Cortex of kidney (tissue), 1 donor: ENCODE measurements around the gene GRPEL1.

ENCODE experiments used
- DNase-seq: peaks from one replicate; lab custom pipeline; 2025; lab: John Stamatoyannopoulos, UW

Gene GRPEL1

DNA sequence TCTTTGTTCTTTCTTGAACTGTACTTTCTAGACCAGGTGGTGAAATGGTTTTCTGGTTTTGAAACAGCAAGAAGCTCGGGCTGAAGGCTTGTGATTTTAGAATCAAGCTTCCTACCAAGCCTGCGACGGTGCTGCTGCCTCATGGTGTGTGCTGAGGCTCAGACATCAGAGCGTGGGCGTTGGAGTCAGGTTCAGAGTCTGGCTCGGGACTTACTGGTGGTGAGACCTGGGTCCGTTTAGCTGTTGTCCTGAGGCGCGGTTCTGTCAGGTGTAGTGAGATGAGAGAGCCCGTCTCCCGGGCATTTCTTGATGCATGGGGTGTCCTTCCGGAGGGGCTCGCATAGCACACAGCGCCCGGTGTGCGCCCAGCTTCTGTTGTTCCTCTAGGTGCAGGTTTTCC is 44.4 kb downstream of the GRPEL1 start:
- no peak for DNase-seq

DNA sequence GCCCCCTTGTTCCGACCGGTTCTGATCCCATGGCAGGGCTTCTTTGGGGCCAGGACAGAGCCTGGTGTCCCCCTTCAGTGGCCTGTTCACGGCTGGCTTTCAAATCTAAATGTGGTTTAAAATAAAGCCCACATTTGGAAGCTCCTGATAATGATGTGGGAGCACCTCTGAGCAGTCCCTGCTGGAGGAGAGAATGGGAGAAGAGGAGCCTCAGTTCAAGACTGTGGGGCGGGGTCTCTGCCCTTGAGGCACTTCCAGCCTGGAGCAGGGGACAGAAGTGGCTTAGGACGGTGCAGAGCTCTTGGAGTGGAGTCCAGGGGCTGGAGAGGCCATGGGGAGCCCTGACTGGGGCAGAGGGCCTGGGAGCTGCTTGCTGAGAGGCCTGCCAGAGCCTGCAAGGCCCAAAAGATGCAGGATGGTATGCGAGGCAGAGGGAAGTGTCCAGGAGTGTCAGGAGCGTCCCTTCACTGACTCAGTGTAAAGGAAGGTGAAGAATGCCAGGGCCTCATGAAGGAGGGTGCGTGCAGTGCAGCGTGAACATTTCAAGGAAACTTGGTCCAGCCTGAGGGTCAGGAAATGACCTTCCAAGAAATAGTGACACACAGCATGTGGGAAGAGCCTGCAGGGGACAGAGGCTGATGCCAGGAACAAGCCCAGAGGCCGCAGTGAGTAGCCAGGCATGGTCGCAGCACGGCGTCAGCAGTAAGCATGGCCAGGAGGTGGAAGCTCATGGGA is 45.8 kb downstream of the GRPEL1 start:
- DNase-seq: no peak

DNA sequence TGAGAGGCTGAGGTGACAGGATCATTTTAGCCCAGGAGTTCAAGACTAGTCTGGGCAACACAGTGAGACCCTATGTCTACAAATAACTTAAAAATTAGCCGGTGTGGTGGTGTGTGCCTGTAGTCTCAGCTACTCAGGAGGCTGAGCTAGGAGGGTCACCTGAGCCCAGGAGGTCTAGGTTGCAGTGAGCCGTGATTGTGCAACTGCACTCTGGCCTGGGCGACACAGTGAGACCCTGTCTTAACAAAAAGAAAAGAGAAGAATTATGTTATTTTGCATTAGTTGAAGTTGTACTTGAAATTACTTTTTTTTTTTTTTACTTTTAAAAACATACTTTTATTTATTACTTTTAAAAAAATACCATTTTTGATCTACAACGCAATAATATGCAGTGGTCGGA is 46.5 kb downstream of the GRPEL1 start:
- no peak for DNase-seq

DNA sequence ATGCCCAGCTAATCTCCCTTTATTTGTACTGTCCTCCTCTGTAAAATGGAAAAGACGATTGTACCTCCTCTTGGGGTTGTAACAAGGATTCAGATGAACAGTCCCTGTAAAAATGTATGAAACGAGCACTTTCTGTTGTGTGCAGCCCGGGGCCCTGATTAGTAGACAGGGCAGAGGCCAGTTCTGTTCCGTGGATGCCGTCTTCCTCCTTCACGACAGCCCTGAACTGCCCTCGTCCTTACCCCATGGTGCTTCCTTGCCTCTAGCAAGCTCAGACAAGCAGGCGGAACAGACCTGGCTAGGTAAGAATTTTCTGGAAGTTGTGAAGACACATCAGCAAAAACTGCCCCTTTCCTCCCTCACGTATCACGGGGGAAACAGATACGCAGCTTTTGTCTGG is 47.0 kb downstream of the GRPEL1 start:
- DNase-seq: no peak

DNA sequence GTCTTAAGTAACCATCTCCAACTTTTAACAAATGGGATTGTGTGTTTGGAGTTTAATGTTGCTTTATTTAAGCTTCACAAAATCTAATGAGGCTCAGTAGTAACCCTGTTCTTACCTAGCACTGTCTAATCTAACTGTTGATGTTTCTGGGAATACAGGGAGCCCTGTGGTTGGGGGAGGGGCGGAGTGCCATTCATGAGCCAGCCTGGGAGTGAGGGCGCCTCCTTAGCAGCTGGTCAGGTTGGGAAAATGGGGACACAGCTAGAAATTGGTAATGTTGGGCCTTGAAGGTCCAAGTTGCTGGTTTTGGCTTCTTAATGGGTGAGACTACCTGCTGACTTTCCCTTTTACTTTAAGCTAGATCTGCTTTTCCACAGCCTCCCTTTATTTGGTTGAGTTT is 47.6 kb downstream of the GRPEL1 start:
- no peak for DNase-seq

DNA sequence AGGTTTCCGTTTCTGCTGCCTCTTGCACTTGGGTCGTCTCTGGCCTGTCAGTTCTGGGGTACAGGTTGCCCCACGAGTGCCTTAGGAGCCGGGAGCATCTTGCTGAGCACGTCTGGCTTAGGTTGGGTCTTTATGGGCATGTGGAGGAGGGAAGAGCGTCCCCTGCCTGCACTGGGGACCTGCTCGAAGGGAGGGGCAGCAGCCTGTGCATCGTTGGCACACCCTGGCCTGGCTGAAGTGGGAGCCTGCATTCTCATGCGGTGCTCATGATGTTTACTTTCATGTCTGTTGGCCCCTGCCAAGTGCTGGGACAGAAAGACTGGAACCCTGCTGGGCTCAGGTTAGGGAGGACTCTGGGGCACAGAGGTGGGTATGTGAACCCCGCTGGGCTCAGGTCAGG is 48.5 kb downstream of the GRPEL1 start:
- no peak for DNase-seq

DNA sequence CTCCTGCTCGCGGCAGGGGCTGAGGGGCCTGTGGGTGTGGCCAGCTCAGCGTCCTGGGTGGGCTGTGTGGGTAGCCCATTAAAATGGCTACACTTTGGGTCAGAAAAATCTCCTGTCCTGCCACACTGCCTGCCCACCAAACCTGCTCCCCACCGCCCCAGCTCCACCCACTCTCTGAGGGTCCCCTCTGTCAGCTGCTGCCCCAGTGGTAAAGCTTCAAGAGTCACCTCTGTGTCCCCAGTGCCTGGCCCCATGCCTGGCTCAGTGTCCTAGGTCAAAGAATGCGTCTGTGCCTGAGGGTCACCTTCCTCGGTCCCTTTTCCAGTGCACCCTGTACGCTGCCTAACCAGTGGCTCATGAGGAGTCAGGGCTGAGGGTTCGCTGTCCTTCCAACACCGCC is 49.6 kb downstream of the GRPEL1 start:
- DNase-seq: no peak

DNA sequence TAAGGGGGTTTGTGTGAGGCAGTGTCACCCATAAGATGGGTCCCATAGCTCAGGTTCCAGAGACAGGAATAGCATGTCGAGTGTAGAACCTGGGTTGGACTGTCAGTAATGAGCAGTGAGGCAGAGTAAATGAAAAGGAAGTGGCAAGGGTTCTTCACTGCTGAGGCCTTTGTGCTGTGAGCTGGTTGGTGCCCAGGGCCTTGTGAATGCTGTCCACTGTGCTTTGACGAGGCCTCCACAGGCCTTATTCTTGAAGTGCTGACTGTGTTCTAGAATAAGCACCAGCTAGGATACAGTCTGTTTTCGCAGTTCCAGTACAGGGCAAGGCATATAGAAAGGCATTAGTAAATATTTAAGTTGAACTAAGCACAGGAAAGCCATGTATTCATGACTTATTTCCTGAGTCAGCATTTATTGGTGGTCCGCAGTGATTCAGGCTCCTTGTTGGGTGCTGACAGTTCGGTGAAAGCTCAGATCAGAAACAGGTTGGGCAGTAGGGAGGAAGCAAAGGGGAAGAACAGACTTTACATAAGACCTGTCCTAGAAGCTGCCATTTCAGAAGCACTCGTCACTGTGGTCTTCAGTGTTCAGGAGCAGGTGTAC is 50.3 kb downstream of the GRPEL1 start:
- no peak for DNase-seq

DNA sequence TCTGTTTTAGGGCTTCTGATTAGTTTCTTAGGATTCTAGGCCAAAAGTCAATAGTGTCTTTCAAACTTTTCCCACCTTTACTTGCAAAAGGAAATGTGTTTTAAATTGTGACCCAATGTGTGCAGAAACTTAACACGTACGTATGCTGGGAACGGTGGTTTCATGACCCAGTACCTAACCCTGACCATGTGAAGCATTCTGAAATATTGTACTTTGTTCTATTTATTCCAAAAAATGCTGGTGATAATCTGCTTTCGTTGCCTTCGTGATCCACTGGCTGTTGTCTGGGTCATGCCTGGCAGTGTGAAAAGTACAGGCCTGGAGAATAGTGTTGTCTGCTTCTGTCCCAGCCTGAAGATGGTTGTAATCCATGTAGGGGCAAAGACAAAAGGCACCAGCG is 51.4 kb downstream of the GRPEL1 start:
- no peak for DNase-seq

DNA sequence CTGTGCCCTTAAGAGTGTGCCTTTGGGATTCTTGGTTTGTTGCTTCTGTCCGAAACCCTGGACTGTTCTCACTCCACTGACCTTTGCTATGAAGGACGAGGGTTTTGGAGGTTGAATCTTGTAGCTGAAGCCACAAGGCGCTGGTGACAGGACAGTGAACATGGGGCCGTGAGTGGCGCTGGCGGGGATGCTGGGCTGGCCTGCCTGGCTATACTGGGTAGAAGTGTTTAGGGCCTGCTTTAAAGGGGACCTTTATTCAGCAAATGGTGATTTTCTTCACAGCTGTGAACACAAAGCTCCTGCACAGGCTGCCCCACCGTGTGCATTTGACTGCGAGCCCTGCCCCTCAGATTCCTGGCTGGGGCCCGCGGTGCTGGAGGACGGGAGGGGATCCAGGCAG is 51.8 kb downstream of the GRPEL1 start:
- DNase-seq: no peak

DNA sequence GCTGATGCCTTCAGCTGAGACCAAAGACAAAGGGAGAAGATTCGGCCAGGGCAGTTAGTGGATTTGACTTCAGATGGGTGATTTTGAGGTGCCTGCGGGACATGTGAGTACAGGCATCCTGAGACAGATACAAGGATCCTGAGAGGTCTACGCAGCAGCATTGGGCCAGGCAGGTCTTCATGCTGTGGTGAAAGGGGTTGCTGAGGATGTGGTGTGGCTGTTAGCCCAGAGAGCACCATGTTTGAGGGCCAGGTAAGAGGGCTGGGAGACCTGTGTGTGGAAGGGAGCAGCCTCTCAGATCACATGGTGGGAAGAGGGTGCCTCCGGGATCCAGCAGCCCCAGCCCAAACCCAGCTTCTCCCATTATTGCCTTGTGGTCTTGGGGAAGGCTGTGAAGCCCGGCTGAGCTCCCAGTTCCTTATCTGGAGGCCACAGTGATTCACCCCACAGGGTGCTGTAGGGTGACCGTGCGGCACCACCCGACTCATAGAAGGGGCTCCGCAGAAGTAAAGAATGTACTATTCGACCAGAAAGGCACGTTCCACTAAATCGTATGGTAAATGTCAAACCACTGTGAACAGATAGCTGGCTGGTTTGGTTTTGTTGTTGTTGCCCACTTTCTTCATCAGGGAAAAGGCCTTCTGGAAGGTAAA is 52.4 kb downstream of the GRPEL1 start:
- no peak for DNase-seq

DNA sequence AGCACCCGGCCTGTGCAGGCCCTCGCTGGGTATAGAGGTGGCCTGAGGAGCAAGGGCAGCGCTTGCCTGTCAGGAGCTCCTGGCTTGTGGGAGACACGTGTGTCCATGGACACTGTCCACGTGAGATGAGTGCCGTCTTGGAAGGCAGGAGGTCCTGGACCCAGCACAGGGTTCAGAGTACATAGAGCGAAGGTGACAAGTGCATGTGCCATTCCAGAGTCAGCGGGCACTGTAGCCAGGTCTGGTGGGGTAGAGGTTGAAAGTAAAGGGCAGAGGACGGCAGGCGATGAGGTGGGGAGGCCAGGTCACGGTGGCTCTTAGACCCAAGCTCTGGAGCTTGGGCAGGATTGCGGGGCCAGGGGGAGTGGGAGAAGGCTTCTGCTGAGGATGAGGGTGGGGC is 53.0 kb downstream of the GRPEL1 start:
- DNase-seq: no peak

DNA sequence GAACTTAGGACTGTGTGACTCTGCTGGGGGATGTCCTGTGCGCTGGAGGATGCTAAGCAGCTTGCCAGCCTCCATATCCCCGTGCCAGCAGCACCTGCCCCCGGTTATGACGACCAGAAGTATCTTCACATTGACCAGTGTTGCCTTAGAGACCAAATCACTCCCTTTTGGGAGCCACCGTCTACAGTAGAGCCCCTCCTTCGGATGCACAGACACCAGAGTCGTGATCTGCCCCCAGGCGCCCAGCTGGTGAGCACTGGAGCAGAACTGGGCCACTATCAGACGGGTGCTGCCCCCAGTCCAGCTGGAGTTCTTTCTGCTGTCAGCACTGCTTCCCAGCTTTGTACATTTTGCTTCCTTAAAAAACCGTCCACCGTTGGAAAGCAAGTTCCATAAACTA is 54.7 kb downstream of the GRPEL1 start:
- DNase-seq: no peak

DNA sequence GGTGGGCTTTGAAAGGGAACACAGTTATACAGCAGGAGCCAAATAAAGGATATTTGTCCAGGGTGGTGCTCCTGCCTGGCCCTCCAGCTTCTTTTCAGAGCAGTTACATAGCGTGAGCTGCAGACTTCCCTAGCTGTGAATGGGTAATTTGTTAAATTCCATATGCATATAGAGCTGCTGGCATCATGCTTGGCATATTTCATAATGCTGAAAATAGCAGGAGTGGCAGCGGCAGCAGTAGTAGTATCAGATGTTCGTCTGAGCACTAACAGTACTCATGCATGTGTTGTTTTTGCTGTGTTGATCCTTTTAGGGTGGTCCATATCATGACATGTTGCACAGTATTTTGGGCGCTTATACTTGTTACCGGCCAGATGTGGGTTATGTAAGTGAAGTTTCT is 58.3 kb downstream of the GRPEL1 start:
- DNase-seq: no peak
